ENCODE measurements around the gene STK26.

DNA sequence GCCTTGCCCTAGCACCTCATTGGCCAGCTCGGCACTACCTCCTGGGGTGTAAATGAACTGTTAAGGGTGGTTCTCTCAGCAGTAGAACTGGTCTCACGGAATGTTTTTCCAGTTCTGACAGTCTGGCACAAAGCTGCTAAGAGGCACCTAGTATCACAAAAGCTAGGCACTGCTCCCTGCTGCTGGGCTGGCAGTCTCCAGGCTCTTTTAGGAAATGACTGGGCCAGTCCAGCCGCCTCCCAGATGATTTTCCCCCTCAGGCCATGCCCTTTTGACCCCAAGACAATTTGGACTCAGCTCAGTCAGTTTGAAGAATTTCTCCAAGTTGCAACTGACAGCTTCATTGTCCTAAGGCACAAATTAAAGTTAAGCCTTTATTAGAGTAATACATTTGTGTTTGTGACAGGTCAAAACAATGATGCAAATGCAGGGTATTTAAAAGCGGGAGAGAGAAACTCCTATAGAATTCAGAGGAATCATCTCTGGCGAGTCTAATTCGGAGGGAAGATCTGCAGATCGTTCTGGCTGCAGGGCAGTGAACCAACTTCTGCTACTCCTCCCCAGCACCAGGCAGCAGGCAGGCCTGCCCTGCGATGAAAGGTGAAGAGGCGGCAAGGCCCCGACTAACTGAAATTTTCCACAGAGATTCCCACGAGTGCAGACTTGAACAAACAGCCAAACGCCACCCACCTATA, 96.9 kb downstream of the STK26 start:
- TF ChIP-seq, protein P1, sequence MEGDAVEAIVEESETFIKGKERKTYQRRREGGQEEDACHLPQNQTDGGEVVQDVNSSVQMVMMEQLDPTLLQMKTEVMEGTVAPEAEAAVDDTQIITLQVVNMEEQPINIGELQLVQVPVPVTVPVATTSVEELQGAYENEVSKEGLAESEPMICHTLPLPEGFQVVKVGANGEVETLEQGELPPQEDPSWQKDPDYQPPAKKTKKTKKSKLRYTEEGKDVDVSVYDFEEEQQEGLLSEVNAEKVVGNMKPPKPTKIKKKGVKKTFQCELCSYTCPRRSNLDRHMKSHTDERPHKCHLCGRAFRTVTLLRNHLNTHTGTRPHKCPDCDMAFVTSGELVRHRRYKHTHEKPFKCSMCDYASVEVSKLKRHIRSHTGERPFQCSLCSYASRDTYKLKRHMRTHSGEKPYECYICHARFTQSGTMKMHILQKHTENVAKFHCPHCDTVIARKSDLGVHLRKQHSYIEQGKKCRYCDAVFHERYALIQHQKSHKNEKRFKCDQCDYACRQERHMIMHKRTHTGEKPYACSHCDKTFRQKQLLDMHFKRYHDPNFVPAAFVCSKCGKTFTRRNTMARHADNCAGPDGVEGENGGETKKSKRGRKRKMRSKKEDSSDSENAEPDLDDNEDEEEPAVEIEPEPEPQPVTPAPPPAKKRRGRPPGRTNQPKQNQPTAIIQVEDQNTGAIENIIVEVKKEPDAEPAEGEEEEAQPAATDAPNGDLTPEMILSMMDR (conservative IDR thresholded peaks at IDR 0.05; ENCODE audit: low read depth, low read length): no peak
- TF ChIP-seq EZH2 (IDR thresholded peaks at IDR 0.05; ENCODE audit: low read length, unreplicated experiment) (no peak), EZH2phosphoT487 (IDR thresholded peaks at IDR 0.05; ENCODE audit: borderline replicate concordance, low read length) (no peak)

Measured in PC-3 (cell line).